GM18519 (cell line): Measurements from ENCODE around the gene KIRREL3.

ENCODE experiments used
- ATAC-seq: cut with Tn5 transposase; IDR thresholded peaks from one replicate; pipeline ENCODE4 v1.9.1; 2021; ENCODE audit warnings: mild to moderate bottlenecking, moderate library complexity; ENCODE audit not compliant: unreplicated experiment, low FRiP score

The KIRREL3 gene

DNA sequence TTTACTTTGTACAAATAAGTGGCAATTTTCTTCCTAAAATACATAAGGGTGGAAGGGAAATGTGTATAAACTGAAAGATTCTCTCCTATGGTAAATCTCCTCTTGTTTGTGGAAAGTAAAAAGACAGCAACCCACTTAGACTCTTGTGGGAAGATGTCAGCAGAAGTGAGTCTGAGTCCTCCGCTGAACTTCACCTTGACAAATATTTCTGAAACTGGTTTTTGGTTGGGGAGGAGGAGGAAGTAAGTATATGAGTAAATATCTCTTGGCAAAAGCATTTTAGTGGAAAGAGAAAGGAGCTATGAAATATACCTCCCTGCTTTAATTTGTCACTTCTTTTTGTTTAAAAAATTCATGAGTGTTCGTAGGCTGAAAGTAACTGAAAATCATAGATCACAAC, 196.2 kb downstream of the KIRREL3 start:
- ATAC-seq, result no peak

GRCh38 chr11:126800009-126800408, 200.6 kb downstream of the KIRREL3 start:
- ATAC-seq, result no peak

DNA sequence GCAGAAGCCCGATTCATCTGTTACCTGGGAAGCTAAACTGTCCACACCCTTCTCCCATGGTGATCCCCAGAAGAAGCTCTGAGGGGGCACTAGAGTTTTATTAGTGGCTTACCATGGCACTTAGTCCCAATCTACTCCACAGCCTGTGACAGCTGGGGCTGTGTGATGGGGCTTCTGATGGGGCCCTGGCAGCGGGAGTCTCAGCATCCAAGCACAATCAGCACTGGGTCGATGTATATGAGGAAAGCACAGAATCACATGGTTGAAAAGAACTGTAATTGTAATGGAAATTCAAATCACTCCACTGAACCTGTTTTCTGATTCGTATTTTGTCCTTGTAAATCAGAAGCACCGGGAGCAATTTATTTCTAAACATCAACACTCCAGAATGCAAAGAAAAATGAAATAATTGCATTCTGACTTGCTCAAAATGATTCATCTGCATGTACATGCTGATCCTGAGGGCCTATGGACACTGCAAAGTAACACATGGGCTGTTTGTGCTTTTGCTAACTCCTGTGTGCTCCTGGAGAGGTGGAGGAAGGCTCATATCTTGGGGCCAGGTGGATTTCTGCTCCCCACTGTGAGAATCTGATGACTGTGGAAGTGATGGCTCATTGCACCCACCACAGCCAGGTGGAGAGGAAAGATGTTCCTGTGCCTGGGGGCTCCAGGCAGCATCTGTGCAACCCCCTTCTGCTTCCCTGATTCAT, 203.0 kb downstream of the KIRREL3 start:
- no peak for ATAC-seq

DNA sequence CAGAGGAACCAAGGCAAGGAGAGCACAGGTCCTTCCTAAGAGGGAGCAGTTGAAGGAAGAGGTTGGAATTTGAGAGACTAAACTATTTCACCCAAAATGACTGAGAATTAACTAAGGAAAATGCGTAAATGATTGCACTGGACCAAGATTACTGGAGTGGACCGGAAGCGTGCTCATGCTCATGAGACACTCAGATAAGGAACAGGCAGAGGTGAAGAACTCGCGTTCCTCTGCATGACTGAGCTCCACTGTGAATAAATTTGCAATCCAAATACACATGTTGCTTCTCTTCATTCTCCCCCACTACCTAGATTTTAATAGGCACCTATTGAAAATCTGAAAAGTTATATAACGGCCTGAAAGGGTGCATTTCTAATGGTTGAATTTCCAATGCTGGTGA, 207.0 kb downstream of the KIRREL3 start:
- no peak for ATAC-seq

GRCh38 chr11:126791991-126792390, 208.6 kb downstream of the KIRREL3 start:
- ATAC-seq, result no peak

DNA sequence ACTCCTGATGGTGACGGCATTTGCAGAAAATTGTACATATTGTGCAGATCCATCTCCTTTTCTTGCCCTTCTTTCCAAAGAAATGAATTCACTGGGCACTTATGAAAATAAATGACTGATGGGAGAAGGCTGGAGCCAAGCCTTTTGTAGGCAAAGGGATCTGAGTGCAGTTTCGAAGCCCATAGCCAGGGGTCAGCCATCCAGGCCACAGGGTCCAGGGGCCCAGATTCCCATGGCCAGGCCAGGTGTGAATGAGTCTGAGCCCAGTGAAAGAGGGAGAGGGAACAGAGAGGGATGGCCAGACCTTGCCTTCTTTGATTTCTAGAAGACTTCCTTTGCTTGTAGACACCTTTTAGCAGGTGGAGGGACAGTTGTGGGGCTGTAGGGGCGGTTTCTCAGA, 209.1 kb downstream of the KIRREL3 start:
- no peak for ATAC-seq

GRCh38 chr11:126790550-126791081, 210.0 kb downstream of the KIRREL3 start:
- no peak for ATAC-seq

DNA sequence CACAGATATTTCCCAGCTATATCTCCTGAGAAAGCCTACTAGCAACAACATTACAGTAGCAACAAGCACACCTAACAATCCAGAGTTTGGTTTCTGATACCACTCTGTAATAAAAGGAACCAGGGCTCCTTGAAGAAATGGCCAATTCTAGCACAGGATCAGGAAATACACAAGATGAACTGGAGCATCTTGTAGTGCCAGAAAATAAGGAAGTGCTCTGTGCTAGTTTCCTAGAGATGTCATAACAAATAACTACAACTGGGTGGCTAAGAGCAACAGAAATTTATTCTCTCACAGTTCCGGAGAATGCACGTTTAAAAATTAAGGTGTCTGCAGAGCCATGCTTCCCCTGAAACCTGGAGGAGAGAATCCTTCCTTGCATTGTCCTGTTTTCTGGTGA, 217.8 kb downstream of the KIRREL3 start:
- no peak for ATAC-seq

DNA sequence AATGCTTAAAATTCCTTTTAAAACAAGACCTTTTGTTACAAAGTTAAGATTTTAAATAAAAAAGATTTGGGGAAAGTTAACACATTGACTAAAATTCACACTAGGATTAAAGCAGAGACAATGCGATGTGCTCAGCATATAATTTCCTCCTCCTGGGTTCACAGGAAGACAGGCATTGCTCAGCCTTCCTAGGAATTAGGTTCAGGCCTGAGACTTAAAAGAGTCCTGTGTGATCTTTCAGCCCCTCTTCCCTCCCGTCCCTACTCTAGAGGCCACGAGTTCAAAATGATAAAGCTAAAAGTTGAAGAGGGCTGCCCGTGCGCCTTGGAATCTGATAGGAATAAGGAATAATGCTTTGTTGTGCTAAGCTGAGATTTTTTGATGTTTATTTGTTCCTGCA, 218.6 kb downstream of the KIRREL3 start:
- no peak for ATAC-seq

- no peak for ATAC-seq
These were observed 224.5 kb downstream of the KIRREL3 start for GRCh38 chr11:126776119-126776518.

DNA sequence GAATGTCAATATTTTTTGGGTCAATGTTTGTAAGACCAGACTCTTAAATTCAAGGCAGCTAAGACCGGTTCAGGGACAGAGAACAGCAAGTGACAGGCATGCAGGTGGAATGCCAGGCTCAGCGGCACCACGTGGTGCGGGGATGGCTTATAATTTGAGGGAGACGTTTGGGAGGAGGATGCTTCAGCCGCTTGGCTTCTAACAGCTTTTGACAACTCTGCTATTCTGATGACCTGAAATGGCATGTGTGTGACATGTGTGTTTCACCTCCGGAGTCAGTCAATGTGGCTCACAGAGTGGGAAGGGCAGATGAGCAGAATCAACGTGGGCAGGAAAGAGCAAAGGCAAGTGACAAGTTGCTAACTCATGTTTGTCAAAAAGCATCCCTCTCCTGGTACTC, 228.3 kb downstream of the KIRREL3 start:
- ATAC-seq, result no peak

GRCh38 chr11:126768702-126769101, 231.9 kb downstream of the KIRREL3 start:
- no peak for ATAC-seq

DNA sequence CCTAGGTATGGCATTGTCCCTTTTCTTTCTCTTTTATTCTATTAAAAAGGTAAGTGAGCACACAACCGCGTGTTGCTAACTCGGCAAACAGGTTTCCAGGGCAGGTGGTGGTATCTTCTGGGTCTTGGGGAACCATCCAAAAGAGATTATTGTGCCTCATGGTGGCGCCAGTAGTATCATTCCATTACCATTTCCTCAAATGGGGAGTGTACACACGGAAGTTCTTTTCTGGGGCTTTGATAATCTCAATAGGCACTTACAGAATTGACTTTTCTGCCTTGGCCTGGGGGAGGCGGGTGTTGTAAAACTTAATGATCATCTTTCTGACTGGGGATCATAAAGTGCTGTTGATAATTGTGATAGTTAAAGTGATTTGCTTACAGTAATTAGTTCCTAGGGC, 234.1 kb downstream of the KIRREL3 start:
- ATAC-seq, result no peak

DNA sequence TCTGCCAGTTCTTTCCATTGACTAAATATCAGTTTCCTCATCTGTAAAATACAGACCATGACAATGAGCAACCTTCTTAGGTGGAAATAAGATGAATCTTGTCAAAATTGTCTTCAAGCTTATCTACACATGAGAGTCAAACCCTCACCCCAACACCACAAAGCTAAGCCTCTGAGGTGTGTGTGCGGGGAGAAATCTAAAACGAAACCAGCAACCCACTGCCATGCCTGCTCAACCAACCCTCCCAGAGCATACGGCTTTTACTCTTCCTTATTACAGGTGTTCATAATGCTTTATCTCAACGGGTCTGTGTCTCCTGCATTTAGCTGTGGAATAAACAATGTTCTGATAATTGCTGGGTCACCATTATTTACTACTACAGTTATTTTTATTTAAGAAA, 235.4 kb downstream of the KIRREL3 start:
- ATAC-seq, result no peak

DNA sequence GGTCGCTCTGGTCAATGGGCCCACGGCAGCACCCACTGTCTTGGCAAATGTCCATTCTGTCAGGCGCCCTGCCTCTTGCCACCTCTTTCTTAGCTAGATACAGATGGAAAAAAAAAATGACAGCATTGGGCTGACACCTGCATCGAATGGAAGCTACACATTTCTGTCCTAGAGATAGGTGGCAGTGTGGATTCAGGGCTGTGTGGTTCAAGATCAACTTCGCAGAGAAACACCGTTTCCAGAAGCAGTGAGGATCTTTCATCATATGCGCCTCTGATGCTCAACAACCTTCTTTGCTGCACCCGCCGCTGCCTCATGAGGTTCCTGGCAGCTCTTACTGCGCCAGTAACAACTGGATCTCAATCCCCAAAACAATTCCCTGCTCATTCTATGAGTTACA, 236.3 kb downstream of the KIRREL3 start:
- ATAC-seq, result no peak

DNA sequence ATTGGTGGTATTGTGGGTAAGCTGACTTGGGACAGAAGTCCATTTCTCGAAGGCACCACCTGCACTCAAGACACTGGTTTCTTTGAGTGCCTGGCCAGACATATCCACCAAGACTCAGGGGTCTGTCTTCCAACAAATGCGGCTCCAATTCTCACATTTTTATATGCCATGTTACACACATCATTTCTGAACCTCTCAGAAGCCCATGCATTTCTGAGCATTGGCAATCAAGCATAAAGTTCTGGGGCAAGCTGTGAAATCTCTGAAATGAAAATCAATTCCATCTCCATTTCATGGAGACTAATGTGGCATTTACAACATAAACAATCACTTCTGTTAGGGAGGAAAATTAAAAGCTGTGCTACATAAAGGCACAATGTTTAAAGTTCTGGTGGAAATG, 243.7 kb downstream of the KIRREL3 start:
- ATAC-seq, result no peak

DNA sequence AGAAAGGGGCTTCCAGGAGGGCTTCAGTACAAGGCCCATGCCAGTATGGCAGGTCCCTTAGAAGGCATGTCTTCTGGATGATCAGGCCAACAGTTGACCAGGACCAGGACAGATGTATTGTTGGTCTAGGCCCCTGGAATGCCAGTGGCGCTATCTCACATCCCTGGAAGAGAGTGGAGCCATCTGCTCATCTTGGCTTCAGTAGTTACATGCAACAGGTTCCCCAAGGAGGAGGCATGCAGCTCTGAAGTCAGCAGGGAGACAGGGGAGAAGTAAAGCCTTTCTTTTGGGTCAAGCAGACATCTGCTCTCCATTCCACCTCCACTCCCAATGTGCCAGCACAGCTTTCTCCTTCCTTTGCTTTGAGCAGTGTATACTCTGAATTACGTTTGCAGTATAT, 244.1 kb downstream of the KIRREL3 start:
- no peak for ATAC-seq

DNA sequence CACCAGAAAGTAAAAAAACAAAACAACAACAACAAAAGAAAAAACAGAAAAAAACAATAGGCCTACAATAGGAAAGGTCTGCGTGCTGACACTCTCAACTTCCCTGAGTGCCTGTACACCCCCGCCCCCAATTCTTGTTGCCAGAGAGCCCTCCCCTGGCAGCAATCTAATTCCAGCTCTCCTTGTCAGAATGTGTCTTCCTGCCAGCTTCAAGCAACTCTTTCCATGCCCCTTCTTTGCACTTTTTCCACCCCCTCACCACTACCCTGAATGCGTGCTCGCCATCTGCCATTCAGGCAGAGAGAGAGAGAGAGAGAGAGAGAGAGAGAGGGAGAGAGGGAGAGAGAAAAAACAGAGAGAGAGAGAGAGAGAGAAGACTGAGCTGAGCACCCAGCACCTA, 245.0 kb downstream of the KIRREL3 start:
- ATAC-seq, result no peak

DNA sequence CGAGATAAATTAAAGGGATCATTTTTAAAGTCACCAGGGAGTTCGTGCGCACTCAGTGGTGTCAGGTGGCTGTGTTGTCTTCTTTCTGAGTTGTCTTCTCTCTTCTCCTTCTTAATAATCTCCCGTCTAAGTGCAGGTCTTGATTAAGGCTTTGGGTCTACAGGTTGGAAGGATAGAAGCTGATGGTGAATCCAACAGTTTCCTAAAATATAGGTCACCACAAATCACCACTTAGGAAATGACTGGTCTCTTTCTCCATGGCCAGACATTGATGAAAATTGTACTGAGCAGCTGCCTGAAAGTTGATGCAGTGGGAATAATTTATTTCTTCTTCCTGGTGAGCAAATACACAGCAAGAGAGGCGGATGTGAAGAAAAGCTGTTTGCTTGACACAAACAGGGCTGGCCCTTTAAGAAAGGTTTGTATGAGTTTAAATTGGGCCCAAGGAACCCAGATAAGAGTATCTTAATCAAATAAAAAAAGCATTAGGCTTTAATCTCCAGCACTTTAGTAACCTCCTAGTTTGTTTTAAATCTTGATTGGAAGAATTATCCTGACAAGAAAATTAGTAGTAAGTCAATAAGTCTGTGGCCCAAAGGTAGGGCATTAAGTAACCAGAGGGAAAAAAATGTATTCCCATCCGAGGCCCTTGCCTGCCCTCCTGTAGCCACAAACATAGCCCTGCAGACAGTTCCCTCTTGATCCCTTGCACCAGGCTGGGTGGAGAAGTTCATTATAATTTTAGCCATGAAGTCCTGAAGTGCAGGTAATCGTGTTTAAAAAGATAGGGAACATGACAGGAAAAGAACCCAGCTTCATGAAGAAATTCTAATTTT, 245.8 kb downstream of the KIRREL3 start:
- no peak for ATAC-seq

DNA sequence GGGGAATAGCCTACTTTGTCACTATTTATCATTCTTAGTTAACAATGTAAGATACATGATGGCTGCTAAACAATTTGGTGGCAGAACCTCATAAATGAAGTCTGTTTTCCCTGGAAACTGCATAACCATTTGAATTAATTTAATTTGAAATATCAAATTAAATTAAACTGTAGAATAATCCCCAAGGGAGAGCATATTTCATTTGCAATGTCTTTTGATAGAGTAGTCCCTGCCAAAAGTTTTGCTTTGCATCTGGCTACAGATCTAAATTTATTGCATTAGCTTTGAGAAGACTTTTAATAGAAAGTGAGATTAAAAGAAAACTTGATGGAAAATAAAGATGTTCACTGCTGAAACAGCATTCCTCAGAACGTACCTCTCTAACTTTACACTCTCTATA, 246.6 kb downstream of the KIRREL3 start:
- no peak for ATAC-seq

- ATAC-seq, result no peak
These were observed 249.3 kb downstream of the KIRREL3 start for GRCh38 chr11:126751242-126751641.

- ATAC-seq, result no peak
These were observed 251.8 kb downstream of the KIRREL3 start for GRCh38 chr11:126748793-126749192.
